Ectodermal cell (in vitro differentiated cells): ENCODE results near the gene LIFR.

ENCODE experiments used
- H3K27ac ChIP-seq: 2 replicates; pipeline ENCODE4 v1.7.0; 2013; ENCODE audit warnings: mild to moderate bottlenecking, low read depth, low read length; ENCODE audit not compliant: insufficient read depth, poor library complexity, severe bottlenecking
- H3K27me3 ChIP-seq: 2 replicates; pipeline ENCODE4 v1.7.0; 2013; ENCODE audit warnings: mild to moderate bottlenecking, low read length; ENCODE audit not compliant: insufficient read depth, control insufficient read depth, poor library complexity, severe bottlenecking
- H3K36me3 ChIP-seq: one replicate; pipeline ENCODE4 v1.7.0; 2013; ENCODE audit warnings: low read length; ENCODE audit not compliant: control insufficient read depth, insufficient read depth
- H3K4me1 ChIP-seq: one replicate; pipeline ENCODE4 v1.7.0; 2013; ENCODE audit warnings: low read length; ENCODE audit not compliant: control insufficient read depth, insufficient read depth
- H3K4me3 ChIP-seq: 2 replicates; pipeline ENCODE4 v1.7.0; 2013; ENCODE audit warnings: low read depth, low read length, control low read depth; ENCODE audit not compliant: insufficient read depth
- H3K9me3 ChIP-seq: 2 replicates; pipeline ENCODE4 v1.7.0; 2013; ENCODE audit warnings: mild to moderate bottlenecking, low read length, moderate library complexity; ENCODE audit not compliant: control insufficient read depth
- WGBS, 2 experiments: methylation state at CpG; one replicate each; pipeline ENCODE4 v1.1.7; 2013; ENCODE audit warnings: missing lambda C conversion rate in 2 of 2; 5-methylcytosine and 5-hydroxymethylcytosine counted together

Gene LIFR

GRCh38 chr5:38468978-38469706 lies 87.3 kb downstream of the LIFR start:
- no peaks in the 10 kb centered on the region for H3K36me3 ChIP-seq
- no peak overlapping the region for H3K4me3 ChIP-seq
- H3K9me3 ChIP-seq, result no peaks in the 10 kb centered on the region
- H3K27ac ChIP-seq, result no peak overlapping the region
- H3K4me1 ChIP-seq, result peaks cover 23% of the 10 kb centered on the region
- 78 to 81% methylated on average over 18 of the region's 18 CpGs for WGBS, 2 experiments
- H3K27me3 ChIP-seq, result no peaks in the 10 kb centered on the region

- Histone ChIP-seq H3K27ac (no peak overlapping the region), H3K36me3 (no peaks in the 10 kb centered on the region), H3K4me3 (no peak overlapping the region), H3K9me3 (no peaks in the 10 kb centered on the region), H3K27me3 (no peaks in the 10 kb centered on the region), H3K4me1 (peaks cover 23% of the 10 kb centered on the region)
- WGBS, 2 experiments, result 93 to 95% methylated on average over 12 of the region's 12 CpGs
These were observed 88.2 kb downstream of the LIFR start for GRCh38 chr5:38468202-38468673.

GRCh38 chr5:38467353-38468040 lies 88.9 kb downstream of the LIFR start:
- 53 to 54% methylated on average over 22 of the region's 22 CpGs for WGBS, 2 experiments
- Histone ChIP-seq H3K27me3 (no peaks in the 10 kb centered on the region), H3K4me1 (peaks cover 23% of the 10 kb centered on the region), H3K36me3 (no peaks in the 10 kb centered on the region), H3K27ac (no peak overlapping the region), H3K4me3 (no peak overlapping the region), H3K9me3 (no peaks in the 10 kb centered on the region)

- WGBS, 2 experiments, result 89 to 92% methylated on average over 24 of the region's 24 CpGs
- Histone ChIP-seq H3K9me3 (no peaks in the 10 kb centered on the region), H3K36me3 (no peaks in the 10 kb centered on the region), H3K4me1 (peaks cover 23% of the 10 kb centered on the region), H3K27ac (no peak overlapping the region), H3K27me3 (no peaks in the 10 kb centered on the region), H3K4me3 (no peak overlapping the region)
These were observed 89.8 kb downstream of the LIFR start for GRCh38 chr5:38466424-38467189.

GRCh38 chr5:38465702-38466423 lies 90.6 kb downstream of the LIFR start:
- peaks cover 23% of the 10 kb centered on the region for H3K4me1 ChIP-seq

GRCh38 chr5:38465061-38465460 lies 91.4 kb downstream of the LIFR start:
- 94 to 98% methylated on average over 2 of the region's 2 CpGs for WGBS, 2 experiments
- Histone ChIP-seq H3K9me3 (no peaks in the 10 kb centered on the region), H3K4me3 (no peak overlapping the region), H3K4me1 (peaks cover 23% of the 10 kb centered on the region), H3K27ac (no peak overlapping the region), H3K36me3 (no peaks in the 10 kb centered on the region), H3K27me3 (no peaks in the 10 kb centered on the region)

More at GRCh38 chr5:38465702-38466423, 90.6 kb downstream of the LIFR start:
- WGBS, 2 experiments, result 94 to 96% methylated on average over 9 of the region's 9 CpGs
- no peak overlapping the region for H3K4me3 ChIP-seq
- no peaks in the 10 kb centered on the region for H3K36me3 ChIP-seq
- no peaks in the 10 kb centered on the region for H3K27me3 ChIP-seq
- no peak overlapping the region for H3K27ac ChIP-seq
- no peaks in the 10 kb centered on the region for H3K9me3 ChIP-seq

GRCh38 chr5:38463634-38464521 lies 92.6 kb downstream of the LIFR start:
- no peaks in the 10 kb centered on the region for H3K27me3 ChIP-seq
- H3K4me1 ChIP-seq, result peaks cover 19% of the 10 kb centered on the region
- H3K27ac ChIP-seq, result no peak overlapping the region
- WGBS, 2 experiments, result 89 to 93% methylated on average over 10 of the region's 10 CpGs
- no peak overlapping the region for H3K4me3 ChIP-seq
- no peaks in the 10 kb centered on the region for H3K36me3 ChIP-seq
- H3K9me3 ChIP-seq, result no peaks in the 10 kb centered on the region

- no peak overlapping the region for H3K27ac ChIP-seq
- H3K4me1 ChIP-seq, result peaks cover 13% of the 10 kb centered on the region
- no peaks in the 10 kb centered on the region for H3K36me3 ChIP-seq
- H3K27me3 ChIP-seq, result no peaks in the 10 kb centered on the region
- 95 to 96% methylated on average over 6 of the region's 7 CpGs for WGBS, 2 experiments
- no peak overlapping the region for H3K4me3 ChIP-seq
- H3K9me3 ChIP-seq, result no peaks in the 10 kb centered on the region
These were observed 93.3 kb downstream of the LIFR start for GRCh38 chr5:38462976-38463633.

GRCh38 chr5:38458174-38458573 lies 98.3 kb downstream of the LIFR start:
- no peak overlapping the region for H3K27ac ChIP-seq
- 93 to 97% methylated on average over 8 of the region's 8 CpGs for WGBS, 2 experiments
- no peak overlapping the region for H3K4me3 ChIP-seq
- H3K4me1 ChIP-seq, result no peaks in the 10 kb centered on the region
- H3K36me3 ChIP-seq, result no peaks in the 10 kb centered on the region
- H3K27me3 ChIP-seq, result no peaks in the 10 kb centered on the region
- no peaks in the 10 kb centered on the region for H3K9me3 ChIP-seq
